Esophagus muscularis mucosa (tissue), 4 donors: ENCODE results near the gene SOCS3. TPM values are rescaled to one million over a fixed set of nuclear protein-coding genes. Genes with fewer than 3 reads are reported as not detected.

ENCODE experiments used
- DNase-seq: peaks from one replicate; pipeline ENCODE4 v3.0.0-alpha.2; 2017; ENCODE audit errors: extremely low spot score
- H3K27ac ChIP-seq, 4 donors: fragments of 200-600 bp; sonication (generic); replicated peaks in 1 of 4; 1 replicate in 3 of 4; 2 replicates in 1 of 4; pipeline ENCODE4 v1.5.1; 2016 to 2019; ENCODE audit warnings: mild to moderate bottlenecking in 1 of 4
- H3K27me3 ChIP-seq, 4 donors: fragments of 200-600 bp; sonication (generic); one replicate each; pipeline versions ENCODE4 v1.5.1 to v1.6.0; 2016 to 2019
- H3K36me3 ChIP-seq, 4 donors: fragments of 200-600 bp; sonication (generic); one replicate each; pipeline ENCODE4 v1.5.1; 2016 to 2019
- H3K4me1 ChIP-seq, 4 donors: fragments of 200-600 bp; sonication (generic); one replicate each; pipeline ENCODE4 v1.5.1; 2016 to 2019
- H3K4me3 ChIP-seq, 4 donors: fragments of 200-600 bp; sonication (generic); 1 replicate in 2 of 4; 2 replicates in 2 of 4; pipeline ENCODE4 v1.5.1; 2016 to 2019; ENCODE audit warnings: mild to moderate bottlenecking in 4 of 4, moderate library complexity in 1 of 4
- H3K9me3 ChIP-seq, 4 donors: fragments of 200-600 bp; sonication (generic); 1 replicate in 3 of 4; 2 replicates in 1 of 4; pipeline ENCODE4 v1.5.1; 2016 to 2019
- EP300 ChIP-seq: sonication (generic); formaldehyde crosslinking; IDR thresholded peaks from one replicate; pipeline ENCODE4 v1.6.1; 2017; ENCODE audit warnings: antibody characterized with exemption
- POLR2A ChIP-seq: fragments of 450-650 bp; IDR thresholded peaks from one replicate; pipeline ENCODE4 v1.6.1; 2017; ENCODE audit warnings: antibody characterized with exemption, moderate library complexity, mild to moderate bottlenecking, low read depth
- POLR2AphosphoS5 ChIP-seq, 2 donors: sonication (generic); formaldehyde crosslinking; IDR thresholded peaks; one replicate each; pipeline ENCODE4 v1.6.1; 2017; ENCODE audit warnings: antibody characterized with exemption in 2 of 2
- WGBS: methylation state at CpG from one replicate; pipeline ENCODE4 v1.1.5; 2018; 5-methylcytosine and 5-hydroxymethylcytosine counted together
- intact Hi-C: fragments of 100-400 bp; cut with DNase I; formaldehyde crosslinking; loops from one replicate; pipeline ENCODE4 v1.15.1; 2023
- total RNA-seq, 4 donors: library from RNA; depleted of rRNA; stranded (reverse); fragments of >200 nt; gene quantifications; one replicate each; pipeline versions ENCODE4 v1.1.0 to v1.2.1, GENCODE V29; 2016
- TF ChIP-seq, protein P1 (sequence below), 3 experiments: fragments of 200-600 bp in 2 of 3; fragments of 450-650 bp in 1 of 3; sonication (generic) in 2 of 3; IDR thresholded peaks; one replicate each; pipeline ENCODE4 v1.5.1; 2017 to 2019; ENCODE audit warnings: antibody characterized with exemption in 3 of 3, mild to moderate bottlenecking in 2 of 3, moderate library complexity in 1 of 3

SOCS3 gene
- total RNA-seq, 4 donors from 2014 or later: 12.5 to 1,139 (median 39.3) TPM

DNA sequence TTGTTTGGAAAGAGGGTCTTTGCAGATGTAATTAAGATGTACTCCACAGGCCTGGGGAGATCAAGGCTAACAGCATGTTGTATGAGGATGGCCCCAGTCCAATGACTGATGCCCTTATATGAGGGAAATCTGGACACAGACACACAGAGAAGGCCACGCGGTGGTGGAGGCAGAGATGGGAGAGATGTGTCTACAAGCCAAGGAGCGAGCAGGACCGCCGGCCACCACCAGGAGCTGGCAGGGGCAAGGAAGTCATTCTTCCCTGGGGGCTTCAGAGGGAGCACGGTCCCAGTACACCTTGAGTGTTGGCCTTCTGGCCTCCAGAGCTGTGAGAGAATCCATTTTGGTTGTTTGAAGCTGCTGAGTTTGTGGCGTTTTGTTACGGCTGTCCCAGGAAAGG, 14.7 kb downstream of the SOCS3 start:
- H3K4me3 ChIP-seq: no peak overlapping the region
- H3K27me3 ChIP-seq: no peaks in the 10 kb centered on the region
- H3K36me3 ChIP-seq: no peaks in the 10 kb centered on the region
- H3K9me3 ChIP-seq: no peaks in the 10 kb centered on the region
- no peak for DNase-seq
- intact Hi-C loops: no loop called here
- H3K4me1 ChIP-seq: peaks cover 51 to 76% (median 70%) of the 10 kb centered on the region in 4 donors
- TF ChIP-seq, protein P1, sequence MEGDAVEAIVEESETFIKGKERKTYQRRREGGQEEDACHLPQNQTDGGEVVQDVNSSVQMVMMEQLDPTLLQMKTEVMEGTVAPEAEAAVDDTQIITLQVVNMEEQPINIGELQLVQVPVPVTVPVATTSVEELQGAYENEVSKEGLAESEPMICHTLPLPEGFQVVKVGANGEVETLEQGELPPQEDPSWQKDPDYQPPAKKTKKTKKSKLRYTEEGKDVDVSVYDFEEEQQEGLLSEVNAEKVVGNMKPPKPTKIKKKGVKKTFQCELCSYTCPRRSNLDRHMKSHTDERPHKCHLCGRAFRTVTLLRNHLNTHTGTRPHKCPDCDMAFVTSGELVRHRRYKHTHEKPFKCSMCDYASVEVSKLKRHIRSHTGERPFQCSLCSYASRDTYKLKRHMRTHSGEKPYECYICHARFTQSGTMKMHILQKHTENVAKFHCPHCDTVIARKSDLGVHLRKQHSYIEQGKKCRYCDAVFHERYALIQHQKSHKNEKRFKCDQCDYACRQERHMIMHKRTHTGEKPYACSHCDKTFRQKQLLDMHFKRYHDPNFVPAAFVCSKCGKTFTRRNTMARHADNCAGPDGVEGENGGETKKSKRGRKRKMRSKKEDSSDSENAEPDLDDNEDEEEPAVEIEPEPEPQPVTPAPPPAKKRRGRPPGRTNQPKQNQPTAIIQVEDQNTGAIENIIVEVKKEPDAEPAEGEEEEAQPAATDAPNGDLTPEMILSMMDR (IDR thresholded peaks at IDR 0.05): peak in 1 of 3 experiments; percentile 31
- no peak for TF ChIP-seq POLR2AphosphoS5 (IDR thresholded peaks at IDR 0.05)
- peak overlapping the region; percentile 13 to 99 (median 66) for H3K27ac ChIP-seq
- 62% methylated on average over 6 of the region's 8 CpGs for WGBS

DNA sequence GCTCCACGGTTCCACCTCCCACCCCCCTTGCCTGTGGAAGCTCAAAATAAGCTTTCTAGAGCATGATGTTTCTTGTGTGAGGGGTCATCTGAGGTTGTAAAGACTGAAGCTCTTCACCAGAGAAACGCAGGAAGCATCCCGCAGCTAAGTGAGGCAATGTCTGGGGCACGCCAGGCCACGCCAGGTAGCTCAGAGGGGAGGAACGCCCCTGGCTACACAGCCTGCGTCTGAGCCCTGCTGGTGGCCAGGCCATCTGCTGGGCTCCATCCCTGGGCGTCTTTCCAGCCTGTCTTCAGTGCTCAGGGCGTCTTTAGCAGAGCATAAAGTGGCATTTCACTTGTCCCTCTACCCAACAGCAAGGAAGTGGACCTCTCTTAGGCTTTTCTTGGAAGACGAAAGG, 15.2 kb downstream of the SOCS3 start:
- 85% methylated on average over 10 of the region's 10 CpGs for WGBS
- H3K27ac ChIP-seq: peak overlapping the region; percentile 13 to 99 (median 66)
- peaks cover 49 to 71% (median 66%) of the 10 kb centered on the region in 4 donors for H3K4me1 ChIP-seq
- no peak for TF ChIP-seq EP300
- no peak for TF ChIP-seq POLR2AphosphoS5 (IDR thresholded peaks at IDR 0.05)
- TF ChIP-seq, protein P1 (IDR thresholded peaks at IDR 0.05): no peak
- TF ChIP-seq POLR2A: no peak
- DNase-seq: no peak
- H3K27me3 ChIP-seq: no peaks in the 10 kb centered on the region
- intact Hi-C loops: no loop called here
- no peaks in the 10 kb centered on the region for H3K9me3 ChIP-seq
- no peaks in the 10 kb centered on the region for H3K36me3 ChIP-seq
- H3K4me3 ChIP-seq: no peak overlapping the region

DNA sequence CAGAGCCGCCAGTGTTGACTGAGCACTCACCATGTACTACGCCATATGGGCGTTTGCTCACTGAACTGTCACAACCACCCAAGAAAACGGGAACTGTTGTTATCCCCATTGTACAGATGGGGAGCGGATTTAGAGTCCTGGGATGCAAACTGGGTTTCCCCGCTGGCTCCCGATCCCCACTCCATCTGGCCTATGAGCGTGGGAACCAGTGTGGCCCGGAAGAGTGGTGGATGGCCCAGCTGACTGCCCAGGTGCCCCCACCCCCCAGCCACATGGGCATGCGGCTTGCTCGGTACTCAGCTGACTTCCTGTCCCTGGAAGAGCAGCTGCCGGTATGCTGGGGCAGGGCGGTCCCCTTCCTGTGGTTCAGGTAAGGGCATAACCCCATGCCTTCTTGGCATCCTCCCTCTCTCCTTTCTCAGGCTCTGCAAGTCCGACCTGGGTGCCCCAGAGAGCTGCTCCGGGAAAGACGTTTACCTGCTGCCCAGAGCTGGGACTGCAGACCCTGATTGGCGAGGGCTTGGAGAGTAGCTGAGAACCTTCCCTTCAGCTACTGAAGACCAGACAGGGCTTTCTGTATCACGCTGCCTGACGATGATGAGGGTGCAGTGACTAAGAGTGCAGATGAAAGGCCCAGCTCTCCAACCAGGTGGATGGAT, 16.2 kb downstream of the SOCS3 start:
- no peak overlapping the region for H3K4me3 ChIP-seq

DNA sequence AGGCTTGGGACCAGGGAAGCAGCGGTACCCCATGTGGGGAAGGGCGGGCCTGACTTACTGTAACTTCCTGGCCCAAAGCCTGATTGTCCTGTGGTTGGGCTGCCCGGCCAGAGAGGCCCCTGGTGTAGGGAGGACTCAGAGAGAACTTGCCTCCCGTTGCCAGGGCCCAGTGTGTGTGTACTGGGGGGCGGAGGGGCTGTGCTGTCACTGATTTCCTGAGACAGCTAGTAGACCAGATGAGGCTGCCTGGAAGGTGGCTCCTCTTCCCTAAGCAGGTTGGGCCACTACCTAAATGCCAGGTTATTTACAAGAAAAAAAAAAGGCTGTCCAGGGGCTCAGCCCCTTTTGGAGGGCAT, 16.7 kb downstream of the SOCS3 start:
- no peaks in the 10 kb centered on the region for H3K27me3 ChIP-seq
- H3K36me3 ChIP-seq: no peaks in the 10 kb centered on the region
- H3K4me1 ChIP-seq: peaks cover 49 to 76% (median 65%) of the 10 kb centered on the region in 4 donors
- TF ChIP-seq EP300: peak; percentile 51
- TF ChIP-seq POLR2A: no peak
- TF ChIP-seq POLR2AphosphoS5 (IDR thresholded peaks at IDR 0.05): peak in 1 of 2 donors; percentile 26
- TF ChIP-seq, protein P1 (IDR thresholded peaks at IDR 0.05): no peak
- no peaks in the 10 kb centered on the region for H3K9me3 ChIP-seq
- peak overlapping the region; percentile 89 to 100 (median 96) for H3K27ac ChIP-seq
- intact Hi-C loops: no loop called here
- DNase-seq: no peak
- 0% methylated on average over 5 of the region's 5 CpGs for WGBS
- peak overlapping the region; percentile 43 to 62 (median 54) for H3K4me3 ChIP-seq

More for the DNA sequence above, 16.2 kb downstream of the SOCS3 start:
- H3K27me3 ChIP-seq: no peaks in the 10 kb centered on the region
- H3K9me3 ChIP-seq: no peaks in the 10 kb centered on the region
- peak overlapping the region; percentile 89 to 100 (median 96) for H3K27ac ChIP-seq
- no peak for DNase-seq
- H3K36me3 ChIP-seq: no peaks in the 10 kb centered on the region
- H3K4me1 ChIP-seq: peaks cover 49 to 75% (median 65%) of the 10 kb centered on the region in 4 donors
- intact Hi-C loops: no loop called here
- TF ChIP-seq POLR2A: no peak
- TF ChIP-seq POLR2AphosphoS5 (IDR thresholded peaks at IDR 0.05): peak in 1 of 2 donors; percentile 56
- TF ChIP-seq, protein P1 (IDR thresholded peaks at IDR 0.05): no peak
- TF ChIP-seq EP300: peak; percentile 55
- WGBS: 71% methylated on average over 17 of the region's 19 CpGs
